AG09319 (cell line): ENCODE data around the gene POLR3B.
"Not testable (repeated sequence)": the region's sequence is repeated elsewhere in the genome, so short reads cannot be mapped to it uniquely, and the experiment has no call there.

Experiments used
- DNase-seq: peaks from one replicate; pipeline ENCODE4 v3.0.0-alpha.2; 2010; ENCODE audit warnings: low read depth; ENCODE audit errors: extremely low read depth
- CTCF ChIP-seq: IDR thresholded peaks from 2 replicates; pipeline ENCODE4 v1.5.1; 2011; ENCODE audit warnings: low read depth, mild to moderate bottlenecking, inconsistent platforms, low read length, moderate library complexity

Gene POLR3B

GRCh38 chr12:106461730-106462129 is 104.2 kb downstream of the POLR3B start:
- no peak for TF ChIP-seq CTCF
- no peak for DNase-seq

- DNase-seq = not testable (repeated sequence)
Measured at GRCh38 chr12:106465605-106466004, 108.1 kb downstream of the POLR3B start.

GRCh38 chr12:106475662-106476061 is 118.1 kb downstream of the POLR3B start:
- not testable (repeated sequence) for DNase-seq

GRCh38 chr12:106477627-106478026 is 120.1 kb downstream of the POLR3B start:
- DNase-seq = not testable (repeated sequence)

- no peak for TF ChIP-seq CTCF
- DNase-seq = no peak
Measured at GRCh38 chr12:106480251-106480650, 122.7 kb downstream of the POLR3B start.

GRCh38 chr12:106481246-106481645 is 123.7 kb downstream of the POLR3B start:
- DNase-seq = no peak
- TF ChIP-seq CTCF = no peak

- TF ChIP-seq CTCF = no peak
- DNase-seq = no peak
Measured at GRCh38 chr12:106487664-106488063, 130.1 kb downstream of the POLR3B start.

- DNase-seq = no peak
- no peak for TF ChIP-seq CTCF
Measured at GRCh38 chr12:106488884-106489283, 131.3 kb downstream of the POLR3B start.

- no peak for TF ChIP-seq CTCF
- DNase-seq = no peak
Measured at GRCh38 chr12:106490264-106490663, 132.7 kb downstream of the POLR3B start.
